ENCODE results near the gene RPL37.
"Not testable (repeated sequence)": the region's sequence is repeated elsewhere in the genome, so short reads cannot be mapped to it uniquely, and the experiment has no call there.

RPL37 gene

GRCh38 chr5:40834849-40835787 lies at the start of gene RPL37:
Gene RPL37 (minus strand): TSS chr5:40835222. CDS start chr5:40835185, 37 bp downstream.
- in situ Hi-C loops (cut with MboI; ENCODE audit: low sequenced_read_pairs), result no loop called here

- in situ Hi-C loops (cut with MboI; ENCODE audit: low sequenced_read_pairs), result not testable (repeated sequence)
Observed at GRCh38 chr5:40883051-40883450, 48.0 kb upstream of the RPL37 start.

GRCh38 chr5:40882291-40882690 lies 47.3 kb upstream of the RPL37 start:
- in situ Hi-C loops (cut with MboI; ENCODE audit: low sequenced_read_pairs), result no loop called here

- in situ Hi-C loops (cut with MboI; ENCODE audit: low sequenced_read_pairs), result no loop called here
Observed at GRCh38 chr5:40879163-40879942, 44.3 kb upstream of the RPL37 start.

GRCh38 chr5:40877371-40877988 lies 42.5 kb upstream of the RPL37 start:
- in situ Hi-C loops (cut with MboI; ENCODE audit: low sequenced_read_pairs), result no loop called here

GRCh38 chr5:40875958-40876357 lies 40.9 kb upstream of the RPL37 start:
- in situ Hi-C loops (cut with MboI; ENCODE audit: low sequenced_read_pairs), result no loop called here

- in situ Hi-C loops (cut with MboI; ENCODE audit: low sequenced_read_pairs), result no loop called here
Observed at GRCh38 chr5:40873286-40873880, 38.4 kb upstream of the RPL37 start.

GRCh38 chr5:40872253-40872652 lies 37.2 kb upstream of the RPL37 start:
- in situ Hi-C loops (cut with MboI; ENCODE audit: low sequenced_read_pairs), result not testable (repeated sequence)

GRCh38 chr5:40871177-40871576 lies 36.2 kb upstream of the RPL37 start:
- in situ Hi-C loops (cut with MboI; ENCODE audit: low sequenced_read_pairs), result no loop called here

GRCh38 chr5:40869384-40869783 lies 34.4 kb upstream of the RPL37 start:
- in situ Hi-C loops (cut with MboI; ENCODE audit: low sequenced_read_pairs), result no loop called here

GRCh38 chr5:40866844-40867243 lies 31.8 kb upstream of the RPL37 start:
- in situ Hi-C loops (cut with MboI; ENCODE audit: low sequenced_read_pairs), result no loop called here

GRCh38 chr5:40865004-40865403 lies 30.0 kb upstream of the RPL37 start:
- in situ Hi-C loops (cut with MboI; ENCODE audit: low sequenced_read_pairs), result not testable (repeated sequence)

GRCh38 chr5:40860711-40861110 lies 25.7 kb upstream of the RPL37 start:
- in situ Hi-C loops (cut with MboI; ENCODE audit: low sequenced_read_pairs), result no loop called here

GRCh38 chr5:40853632-40854192 lies 18.7 kb upstream of the RPL37 start:
- in situ Hi-C loops (cut with MboI; ENCODE audit: low sequenced_read_pairs), result no loop called here

GRCh38 chr5:40847525-40847924 lies 12.5 kb upstream of the RPL37 start:
- in situ Hi-C loops (cut with MboI; ENCODE audit: low sequenced_read_pairs), result no loop called here

- in situ Hi-C loops (cut with MboI; ENCODE audit: low sequenced_read_pairs), result no loop called here
Observed at GRCh38 chr5:40846371-40846770, 11.3 kb upstream of the RPL37 start.

- in situ Hi-C loops (cut with MboI; ENCODE audit: low sequenced_read_pairs), result no loop called here
Observed at GRCh38 chr5:40844565-40844964, 9.5 kb upstream of the RPL37 start.

GRCh38 chr5:40842351-40842750 lies 7.3 kb upstream of the RPL37 start:
- in situ Hi-C loops (cut with MboI; ENCODE audit: low sequenced_read_pairs), result no loop called here

- in situ Hi-C loops (cut with MboI; ENCODE audit: low sequenced_read_pairs), result no loop called here
Observed at GRCh38 chr5:40841068-40841805, 6.2 kb upstream of the RPL37 start, which contains the start of gene CARD6. Gene CARD6 (plus strand): TSS chr5:40841367. CDS start chr5:40841383, 16 bp downstream.

- in situ Hi-C loops (cut with MboI; ENCODE audit: low sequenced_read_pairs), result no loop called here
Observed at GRCh38 chr5:40838086-40838485, 3.1 kb upstream of the RPL37 start.
